GM12892 (cell line): ENCODE data around the gene SDHAF1.

Experiments used
- POLR2A ChIP-seq: IDR thresholded peaks from 2 replicates; pipeline ENCODE4 v1.6.1; 2011; ENCODE audit warnings: low read depth, low read length, control low read depth
- POLR2AphosphoS5 ChIP-seq: IDR thresholded peaks from 2 replicates; pipeline ENCODE4 v1.6.1; 2011; ENCODE audit warnings: low read depth, low read length, control low read depth

- TF ChIP-seq POLR2A (no peak), POLR2AphosphoS5 (no peak)
Observed at GRCh38 chr19:36001605-36002004, 6.6 kb downstream of the SDHAF1 start.
